Measurements from ENCODE around the gene MAGEA1.
"Not testable (repeated sequence)": the region's sequence is repeated elsewhere in the genome, so short reads cannot be mapped to it uniquely, and the experiment has no call there.

The MAGEA1 gene

GRCh38 chrX:153179131-153179530 lies at the start of gene MAGEA1:
Gene MAGEA1, plus strand, starts transcription at chrX:153179284. Its CDS starts 3,106 bp downstream, at chrX:153182390.
- no peak for FAIRE-seq

- not testable (repeated sequence) for FAIRE-seq
These were observed 46.2 kb upstream of the MAGEA1 start for GRCh38 chrX:153132924-153133323.

- FAIRE-seq, result peak; percentile 95
These were observed 40.0 kb upstream of the MAGEA1 start for GRCh38 chrX:153139074-153139473.

GRCh38 chrX:153146288-153146687 lies 32.8 kb upstream of the MAGEA1 start:
- not testable (repeated sequence) for FAIRE-seq

GRCh38 chrX:153153516-153153915 lies 25.6 kb upstream of the MAGEA1 start:
- FAIRE-seq, result no peak

- no peak for FAIRE-seq
These were observed 21.6 kb upstream of the MAGEA1 start for GRCh38 chrX:153157450-153157849.

GRCh38 chrX:153158319-153158718 lies 20.8 kb upstream of the MAGEA1 start:
- no peak for FAIRE-seq

GRCh38 chrX:153161952-153162351 lies 17.1 kb upstream of the MAGEA1 start:
- FAIRE-seq, result no peak

- no peak for FAIRE-seq
These were observed 14.4 kb upstream of the MAGEA1 start for GRCh38 chrX:153164733-153165132.

- FAIRE-seq, result not testable (repeated sequence)
These were observed 10.7 kb upstream of the MAGEA1 start for GRCh38 chrX:153168423-153168822.

GRCh38 chrX:153181822-153182221 lies 2.7 kb downstream of the MAGEA1 start:
- FAIRE-seq, result no peak

GRCh38 chrX:153184787-153185186 lies 5.7 kb downstream of the MAGEA1 start:
- FAIRE-seq, result no peak

- no peak for FAIRE-seq
These were observed 11.3 kb downstream of the MAGEA1 start for GRCh38 chrX:153190381-153190780.

- FAIRE-seq, result no peak
These were observed 21.4 kb downstream of the MAGEA1 start for GRCh38 chrX:153200462-153200861.

- FAIRE-seq, result no peak
These were observed 27.5 kb downstream of the MAGEA1 start for GRCh38 chrX:153206425-153207046.

- FAIRE-seq, result no peak
These were observed 30.3 kb downstream of the MAGEA1 start for GRCh38 chrX:153209347-153209746.

- FAIRE-seq, result no peak
These were observed 35.9 kb downstream of the MAGEA1 start for GRCh38 chrX:153214934-153215333.

- no peak for FAIRE-seq
These were observed 37.8 kb downstream of the MAGEA1 start for GRCh38 chrX:153216926-153217325.

- FAIRE-seq, result no peak
These were observed 46.5 kb downstream of the MAGEA1 start for GRCh38 chrX:153225438-153226098.

GRCh38 chrX:153226344-153227185 lies 47.5 kb downstream of the MAGEA1 start:
- FAIRE-seq, result no peak

Data from G401.6 (cell line).